HepG2 (cell line): ENCODE data around the gene SNAPC3. TPM values are rescaled to one million over a fixed set of nuclear protein-coding genes. Genes with fewer than 3 reads are reported as not detected.

Source experiments
- ATAC-seq: fragments of 200-7000 bp; cut with Tn5 transposase; 3 replicates; pipeline ENCODE4 v1.9.1; 2020; ENCODE audit warnings: mild to moderate bottlenecking, moderate library complexity
- BruUV-seq: library from RNA; stranded (reverse); fragments of 400-500 nt; replicated peaks from 2 replicates; lab custom pipeline; 2021; lab: Mats Ljungman, UMichigan
- CTCF ChIA-PET: fragments of 300-600 bp; formaldehyde crosslinking; extraction: SDS; loops from one replicate; lab custom pipeline; 2021; ENCODE audit warnings: low total read pairs, inconsistent platforms, low intra/inter-chr PET ratio; lab: Yijun Ruan, JAX
- POLR2A ChIA-PET: fragments of 350-600 bp; sonication (Branson Sonifier 250); formaldehyde crosslinking; loops from one replicate; lab custom pipeline; 2020; ENCODE audit warnings: antibody characterized with exemption, inconsistent platforms; lab: Yijun Ruan, JAX
- DNase-seq: peaks from one replicate; pipeline ENCODE4 v3.0.0-alpha.2; 2015; ENCODE audit warnings: low spot score
- FAIRE-seq: peaks from 3 replicates; lab custom pipeline; 2011; peaks lifted over from hg19 to GRCh38; lab: Jason Lieb, UNC
- H2AFZ ChIP-seq: one replicate; pipeline ENCODE4 v1.6.1; 2011; ENCODE audit warnings: low read length, inconsistent platforms
- H3K27ac ChIP-seq: fragments of 300-600 bp; 3 replicates; pipeline ENCODE4 v1.8.0; 2011; ENCODE audit warnings: mixed run types, mild to moderate bottlenecking, mixed read lengths, low read length, inconsistent platforms; ENCODE audit not compliant: insufficient read depth; ENCODE audit errors: extremely low read length
- H3K27me3 ChIP-seq, 2 experiments: fragments of 200-600 bp in 1 of 2; 2 replicates in 1 of 2; 3 replicates in 1 of 2; pipeline versions ENCODE4 v1.6.0 to v1.8.0; 2011; ENCODE audit warnings: low read length in 2 of 2, mild to moderate bottlenecking in 2 of 2, moderate library complexity in 2 of 2, inconsistent platforms in 1 of 2; ENCODE audit not compliant: insufficient read depth in 2 of 2, control insufficient read depth in 1 of 2
- H3K36me3 ChIP-seq, 2 experiments: fragments of 200-600 bp in 1 of 2; replicated peaks in 1 of 2; 2 replicates in 1 of 2; 3 replicates in 1 of 2; pipeline versions ENCODE4 v1.5.1 to v1.8.0; 2011; ENCODE audit warnings: low read length in 2 of 2, inconsistent platforms in 1 of 2; ENCODE audit not compliant: insufficient read depth in 2 of 2, control insufficient read depth in 1 of 2
- H3K4me1 ChIP-seq: 2 replicates; pipeline ENCODE4 v1.5.1; 2012; ENCODE audit warnings: low read length, inconsistent platforms; ENCODE audit not compliant: insufficient read depth
- H3K4me2 ChIP-seq: 2 replicates; pipeline ENCODE4 v1.6.0; 2011; ENCODE audit warnings: low read depth, low read length, inconsistent platforms
- H3K4me3 ChIP-seq, 3 experiments: fragments of 200-600 bp in 1 of 3; sonication (generic), shearing (Covaris generic) in 1 of 3; replicated peaks in 1 of 3; 2 replicates each; pipeline ENCODE4 v1.5.1; 2011 to 2016; ENCODE audit warnings: low read length in 3 of 3, inconsistent platforms in 2 of 3, low read depth in 2 of 3, mild to moderate bottlenecking in 2 of 3, control low read depth in 1 of 3, mixed read lengths in 1 of 3; ENCODE audit not compliant: insufficient read depth in 1 of 3
- H3K79me2 ChIP-seq: one replicate; pipeline ENCODE4 v1.6.1; 2011; ENCODE audit warnings: low read length, inconsistent platforms; ENCODE audit not compliant: insufficient read depth
- H3K9ac ChIP-seq: 2 replicates; pipeline ENCODE4 v1.6.0; 2011; ENCODE audit warnings: mild to moderate bottlenecking, low read depth, low read length, inconsistent platforms; ENCODE audit not compliant: insufficient read depth
- H3K9me3 ChIP-seq: 2 replicates; pipeline ENCODE4 v1.5.1; 2012; ENCODE audit warnings: mild to moderate bottlenecking, low read length
- H4K20me1 ChIP-seq: 2 replicates; pipeline ENCODE4 v1.6.0; 2011; ENCODE audit warnings: inconsistent platforms, mild to moderate bottlenecking, low read length, moderate library complexity; ENCODE audit not compliant: insufficient read depth
- E2F5 ChIP-seq: sonication (generic); formaldehyde crosslinking; conservative IDR thresholded peaks from 2 replicates; pipeline ENCODE4 v1.4.0; 2020; ENCODE audit warnings: missing genetic modification reagents
- HNRNPUL1 ChIP-seq: fragments of 200-400 bp; formaldehyde crosslinking; IDR thresholded peaks from 2 replicates; pipeline ENCODE4 v1.6.1; 2017; ENCODE audit warnings: low read depth, mild to moderate bottlenecking, low read length, moderate library complexity
- KDM2A ChIP-seq: sonication (generic); formaldehyde crosslinking; IDR thresholded peaks from 2 replicates; pipeline ENCODE4 v1.4.0; 2020; ENCODE audit warnings: low read depth, missing genetic modification reagents, borderline replicate concordance
- MEIS1 ChIP-seq: sonication (generic); formaldehyde crosslinking; IDR thresholded peaks from 2 replicates; pipeline ENCODE4 v1.9.0; 2021; ENCODE audit warnings: mild to moderate bottlenecking, missing genetic modification reagents, moderate library complexity, borderline replicate concordance
- SMARCC2 ChIP-seq: fragments of 450-650 bp; IDR thresholded peaks from 2 replicates; pipeline ENCODE4 v1.6.1; 2017; ENCODE audit warnings: antibody characterized with exemption, mild to moderate bottlenecking
- TCF7L2 ChIP-seq: IDR thresholded peaks from 2 replicates; pipeline ENCODE4 v1.6.1; 2011; ENCODE audit warnings: mild to moderate bottlenecking, low read depth, low read length, moderate library complexity
- ZBTB1 ChIP-seq: sonication (generic); formaldehyde crosslinking; IDR thresholded peaks from 2 replicates; pipeline ENCODE4 v1.4.0; 2020; ENCODE audit warnings: missing genetic modification reagents, borderline replicate concordance
- ZBTB8A ChIP-seq: sonication (generic); formaldehyde crosslinking; IDR thresholded peaks from 2 replicates; pipeline ENCODE4 v1.4.0; 2020; ENCODE audit warnings: mild to moderate bottlenecking, low read depth, missing genetic modification reagents, borderline replicate concordance
- ZNF30 ChIP-seq: sonication (generic); formaldehyde crosslinking; IDR thresholded peaks from 2 replicates; pipeline ENCODE4 v1.5.0; 2020; ENCODE audit warnings: mild to moderate bottlenecking, missing genetic modification reagents
- ZNF589 ChIP-seq: sonication (generic); formaldehyde crosslinking; conservative IDR thresholded peaks from 2 replicates; pipeline ENCODE4 v1.8.0; 2022; ENCODE audit warnings: mild to moderate bottlenecking, moderate library complexity, missing genetic modification reagents
- WGBS: methylation state at CpG from one replicate; pipeline ENCODE4 v1.1.6; 2017; ENCODE audit warnings: low lambda C conversion rate; 5-methylcytosine and 5-hydroxymethylcytosine counted together
- in situ Hi-C: cut with HindIII; loops from 2 replicates; pipeline ENCODE4 v1.10.0; 2017; ENCODE audit warnings: low pct_unique_long_range_greater_than_20kb; ENCODE audit not compliant: extremely low pct_ligation_motif_present
- intact Hi-C: fragments of 100-400 bp; cut with micrococcal nuclease; formaldehyde crosslinking; loops from one replicate; pipeline ENCODE4 v1.10.0; 2022; ENCODE audit not compliant: unreplicated experiment
- polyA plus RNA-seq, 8 experiments: library from polyadenylated mRNA; depleted of rRNA in 3 of 8; stranded (reverse) in 7 of 8; unstranded in 1 of 8; fragments of >200 nt; fragmentation: Illumina TruSeq in 4 of 8; extraction: Trizol in 4 of 8; gene quantifications; 2 replicates each; pipeline versions ENCODE4 v1.2.1 to v1.2.3, GENCODE V29; 2011 to 2016; ENCODE audit warnings: low read depth in 4 of 8, missing spikeins in 1 of 8, mixed read lengths in 1 of 8; ENCODE audit not compliant: insufficient read depth in 1 of 8
- total RNA-seq, 5 experiments: library from RNA; depleted of rRNA; stranded (reverse); fragments of >200 nt; fragmentation: Illumina TruSeq; extraction: Trizol; gene quantifications; 2 replicates each; pipeline ENCODE4 v1.2.3, GENCODE V29; 2016; ENCODE audit warnings: low read depth in 1 of 5
- TF ChIP-seq, protein P1 (sequence below): sonication (generic); formaldehyde crosslinking; IDR thresholded peaks from 2 replicates; pipeline ENCODE4 v1.4.0; 2020; ENCODE audit warnings: missing genetic modification reagents
- TF ChIP-seq, protein P2 (sequence below): sonication (generic); formaldehyde crosslinking; IDR thresholded peaks from 2 replicates; pipeline ENCODE4 v1.4.0; 2020; ENCODE audit warnings: low read depth, mild to moderate bottlenecking, missing genetic modification reagents
- TF ChIP-seq, protein P3 (sequence below): sonication (generic); formaldehyde crosslinking; IDR thresholded peaks from 2 replicates; pipeline ENCODE4 v1.5.1; 2020; ENCODE audit warnings: missing genetic modification reagents, mild to moderate bottlenecking, borderline replicate concordance
- TF ChIP-seq, protein P4 (sequence below): sonication (generic); formaldehyde crosslinking; IDR thresholded peaks from 2 replicates; pipeline ENCODE4 v1.8.1; 2022; ENCODE audit warnings: mild to moderate bottlenecking, missing genetic modification reagents

SNAPC3 gene
- total and polyA plus RNA-seq, 2 of the 13 experiments (the other 11 are each of a cell fraction or from before 2014, with no cell fraction given) = 25.6 to 26.0 TPM

- POLR2A ChIA-PET = interaction anchor here (0.6 to 0.8 kb wide), 2 partner anchors 62 to 115 kb away, joined by 3 to 4 read pairs; partner anchors contain the start of gene TTC39B
- Histone ChIP-seq H3K27me3 (no peaks in the 10 kb centered on the region; a peak in 1 of 5 replicates), H3K4me3 (no peak overlapping the region; a peak in 1 of 6 replicates), H3K9me3 (no peaks in the 10 kb centered on the region), H3K4me2 (peak overlapping the region; percentile 77), H3K27ac (peak overlapping the region; percentile 75), H3K36me3 (peaks cover 0 to 19% of the 10 kb centered on the region in 2 experiments; a peak in 3 of 5 replicates), H3K9ac (peak overlapping the region; percentile 87; the same call in 1 of the 2 replicates), H2AFZ (no peak overlapping the region), H4K20me1 (no peaks in the 10 kb centered on the region), H3K79me2 (peaks cover 36% of the 10 kb centered on the region), H3K4me1 (peaks cover 44% of the 10 kb centered on the region)
- WGBS = 90% methylated on average over 6 of the region's 6 CpGs
- no peak for ATAC-seq
- CTCF ChIA-PET = no interaction called here
- in situ Hi-C loops (loop anchor here (25.0 kb wide), 1 partner anchor 134 kb away; no protein-coding TSS in a partner anchor), intact Hi-C loops (loop anchor here (5.0 kb wide), 1 partner anchor 186 kb away; no protein-coding TSS in a partner anchor)
- no peak for FAIRE-seq
- no peak for DNase-seq
- BruUV-seq = no TSS peak
- TF ChIP-seq, protein P1, sequence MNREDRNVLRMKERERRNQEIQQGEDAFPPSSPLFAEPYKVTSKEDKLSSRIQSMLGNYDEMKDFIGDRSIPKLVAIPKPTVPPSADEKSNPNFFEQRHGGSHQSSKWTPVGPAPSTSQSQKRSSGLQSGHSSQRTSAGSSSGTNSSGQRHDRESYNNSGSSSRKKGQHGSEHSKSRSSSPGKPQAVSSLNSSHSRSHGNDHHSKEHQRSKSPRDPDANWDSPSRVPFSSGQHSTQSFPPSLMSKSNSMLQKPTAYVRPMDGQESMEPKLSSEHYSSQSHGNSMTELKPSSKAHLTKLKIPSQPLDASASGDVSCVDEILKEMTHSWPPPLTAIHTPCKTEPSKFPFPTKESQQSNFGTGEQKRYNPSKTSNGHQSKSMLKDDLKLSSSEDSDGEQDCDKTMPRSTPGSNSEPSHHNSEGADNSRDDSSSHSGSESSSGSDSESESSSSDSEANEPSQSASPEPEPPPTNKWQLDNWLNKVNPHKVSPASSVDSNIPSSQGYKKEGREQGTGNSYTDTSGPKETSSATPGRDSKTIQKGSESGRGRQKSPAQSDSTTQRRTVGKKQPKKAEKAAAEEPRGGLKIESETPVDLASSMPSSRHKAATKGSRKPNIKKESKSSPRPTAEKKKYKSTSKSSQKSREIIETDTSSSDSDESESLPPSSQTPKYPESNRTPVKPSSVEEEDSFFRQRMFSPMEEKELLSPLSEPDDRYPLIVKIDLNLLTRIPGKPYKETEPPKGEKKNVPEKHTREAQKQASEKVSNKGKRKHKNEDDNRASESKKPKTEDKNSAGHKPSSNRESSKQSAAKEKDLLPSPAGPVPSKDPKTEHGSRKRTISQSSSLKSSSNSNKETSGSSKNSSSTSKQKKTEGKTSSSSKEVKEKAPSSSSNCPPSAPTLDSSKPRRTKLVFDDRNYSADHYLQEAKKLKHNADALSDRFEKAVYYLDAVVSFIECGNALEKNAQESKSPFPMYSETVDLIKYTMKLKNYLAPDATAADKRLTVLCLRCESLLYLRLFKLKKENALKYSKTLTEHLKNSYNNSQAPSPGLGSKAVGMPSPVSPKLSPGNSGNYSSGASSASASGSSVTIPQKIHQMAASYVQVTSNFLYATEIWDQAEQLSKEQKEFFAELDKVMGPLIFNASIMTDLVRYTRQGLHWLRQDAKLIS (CRISPR knock-in tag) = no peak
- TF ChIP-seq MEIS1 = no peak
- TF ChIP-seq, protein P2, sequence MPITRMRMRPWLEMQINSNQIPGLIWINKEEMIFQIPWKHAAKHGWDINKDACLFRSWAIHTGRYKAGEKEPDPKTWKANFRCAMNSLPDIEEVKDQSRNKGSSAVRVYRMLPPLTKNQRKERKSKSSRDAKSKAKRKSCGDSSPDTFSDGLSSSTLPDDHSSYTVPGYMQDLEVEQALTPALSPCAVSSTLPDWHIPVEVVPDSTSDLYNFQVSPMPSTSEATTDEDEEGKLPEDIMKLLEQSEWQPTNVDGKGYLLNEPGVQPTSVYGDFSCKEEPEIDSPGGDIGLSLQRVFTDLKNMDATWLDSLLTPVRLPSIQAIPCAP (CRISPR knock-in tag) = no peak
- no peak for TF ChIP-seq ZBTB1 (CRISPR knock-in tag)
- TF ChIP-seq KDM2A (CRISPR knock-in tag) = no peak
- no peak for TF ChIP-seq ZBTB8A (CRISPR knock-in tag)
- no peak for TF ChIP-seq HNRNPUL1
- TF ChIP-seq, protein P3, sequence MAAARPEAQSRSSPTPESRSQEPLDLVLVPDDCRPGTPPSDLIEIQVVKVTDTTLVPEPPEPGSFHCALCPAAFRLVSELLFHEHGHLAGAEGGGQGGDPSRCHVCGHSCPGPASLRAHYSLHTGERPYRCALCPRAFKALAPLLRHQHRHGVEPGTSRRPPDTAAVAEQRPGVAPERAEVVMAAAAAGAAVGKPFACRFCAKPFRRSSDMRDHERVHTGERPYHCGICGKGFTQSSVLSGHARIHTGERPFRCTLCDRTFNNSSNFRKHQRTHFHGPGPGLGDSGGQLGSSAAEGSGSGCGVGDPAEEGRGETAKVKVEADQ (CRISPR knock-in tag) = no peak
- TF ChIP-seq, protein P4, sequence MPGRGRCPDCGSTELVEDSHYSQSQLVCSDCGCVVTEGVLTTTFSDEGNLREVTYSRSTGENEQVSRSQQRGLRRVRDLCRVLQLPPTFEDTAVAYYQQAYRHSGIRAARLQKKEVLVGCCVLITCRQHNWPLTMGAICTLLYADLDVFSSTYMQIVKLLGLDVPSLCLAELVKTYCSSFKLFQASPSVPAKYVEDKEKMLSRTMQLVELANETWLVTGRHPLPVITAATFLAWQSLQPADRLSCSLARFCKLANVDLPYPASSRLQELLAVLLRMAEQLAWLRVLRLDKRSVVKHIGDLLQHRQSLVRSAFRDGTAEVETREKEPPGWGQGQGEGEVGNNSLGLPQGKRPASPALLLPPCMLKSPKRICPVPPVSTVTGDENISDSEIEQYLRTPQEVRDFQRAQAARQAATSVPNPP (CRISPR knock-in tag) = no peak
- no peak for TF ChIP-seq TCF7L2
- no peak for TF ChIP-seq ZNF30
- no peak for TF ChIP-seq ZNF589 (CRISPR knock-in tag)
- TF ChIP-seq SMARCC2 = no peak
- no peak for TF ChIP-seq E2F5
These were observed 1.1 kb upstream of the SNAPC3 start for GRCh38 chr9:15421532-15421931.
